ENCODE measurements around the gene KDM4C. TPM values are rescaled to one million over a fixed set of nuclear protein-coding genes. Genes with fewer than 3 reads are reported as not detected.

KDM4C gene
- total and polyA plus RNA-seq, 2 donors (not counting 1 experiment from before 2014, with no cell fraction given) = 13.0 to 39.0 TPM

- no peak overlapping the region for H3K4me2 ChIP-seq (ENCODE audit: extremely low read depth, insufficient read depth, low read length)
- DNase-seq (ENCODE audit: low read depth in 2 of 2) = peak; percentile 27 to 35
- no peaks in the 10 kb centered on the region for H3K27me3 ChIP-seq (ENCODE audit: control insufficient read depth, insufficient read depth, low read length)
Observed at GRCh38 chr9:7097785-7098752, 340.3 kb downstream of the KDM4C start.

GRCh38 chr9:7103367-7103766 is 345.6 kb downstream of the KDM4C start:
- TF ChIP-seq EZH2 (IDR thresholded peaks at IDR 0.05; ENCODE audit: low read length, missing control alignments) = no peak
- TF ChIP-seq, protein P1, sequence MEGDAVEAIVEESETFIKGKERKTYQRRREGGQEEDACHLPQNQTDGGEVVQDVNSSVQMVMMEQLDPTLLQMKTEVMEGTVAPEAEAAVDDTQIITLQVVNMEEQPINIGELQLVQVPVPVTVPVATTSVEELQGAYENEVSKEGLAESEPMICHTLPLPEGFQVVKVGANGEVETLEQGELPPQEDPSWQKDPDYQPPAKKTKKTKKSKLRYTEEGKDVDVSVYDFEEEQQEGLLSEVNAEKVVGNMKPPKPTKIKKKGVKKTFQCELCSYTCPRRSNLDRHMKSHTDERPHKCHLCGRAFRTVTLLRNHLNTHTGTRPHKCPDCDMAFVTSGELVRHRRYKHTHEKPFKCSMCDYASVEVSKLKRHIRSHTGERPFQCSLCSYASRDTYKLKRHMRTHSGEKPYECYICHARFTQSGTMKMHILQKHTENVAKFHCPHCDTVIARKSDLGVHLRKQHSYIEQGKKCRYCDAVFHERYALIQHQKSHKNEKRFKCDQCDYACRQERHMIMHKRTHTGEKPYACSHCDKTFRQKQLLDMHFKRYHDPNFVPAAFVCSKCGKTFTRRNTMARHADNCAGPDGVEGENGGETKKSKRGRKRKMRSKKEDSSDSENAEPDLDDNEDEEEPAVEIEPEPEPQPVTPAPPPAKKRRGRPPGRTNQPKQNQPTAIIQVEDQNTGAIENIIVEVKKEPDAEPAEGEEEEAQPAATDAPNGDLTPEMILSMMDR (conservative IDR thresholded peaks at IDR 0.05 in 1 of 2, IDR thresholded peaks at IDR 0.05 in 1 of 2; ENCODE audit: low read depth in 1 of 2, low read length in 2 of 2) = no peak
- H3K36me3 ChIP-seq (ENCODE audit: control insufficient read depth, insufficient read depth, low read length) = no peaks in the 10 kb centered on the region
- H3K27ac ChIP-seq (ENCODE audit: insufficient read depth, low read length) = no peak overlapping the region
- DNase-seq (ENCODE audit: low read depth in 2 of 2) = no peak
- H4K20me1 ChIP-seq (ENCODE audit: control insufficient read depth, extremely low read depth, insufficient read depth, low read length) = no peaks in the 10 kb centered on the region
- no peak overlapping the region for H3K4me3 ChIP-seq (replicated peaks in 1 of 4; ENCODE audit: control extremely low read depth in 1 of 4, insufficient read depth in 1 of 4, low read depth in 3 of 4, low read length in 4 of 4)
- H3K79me2 ChIP-seq (ENCODE audit: control insufficient read depth, insufficient read depth, low read length) = no peaks in the 10 kb centered on the region
- no peak overlapping the region for H2AFZ ChIP-seq (ENCODE audit: low read length)
- no peaks in the 10 kb centered on the region for H3K9me3 ChIP-seq (ENCODE audit: control insufficient read depth, insufficient read depth, low read depth, low read length)
- H3K4me1 ChIP-seq (ENCODE audit: control insufficient read depth, extremely low read depth, insufficient read depth, low read length) = no peaks in the 10 kb centered on the region
- no peak overlapping the region for H3K9ac ChIP-seq (ENCODE audit: insufficient read depth, low read length)
- no peaks in the 10 kb centered on the region for H3K27me3 ChIP-seq (ENCODE audit: control insufficient read depth, insufficient read depth, low read length)
- H3K4me2 ChIP-seq (ENCODE audit: extremely low read depth, insufficient read depth, low read length) = no peak overlapping the region

More at GRCh38 chr9:7097785-7098752, 340.3 kb downstream of the KDM4C start:
- no peaks in the 10 kb centered on the region for H3K4me1 ChIP-seq (ENCODE audit: control insufficient read depth, extremely low read depth, insufficient read depth, low read length)
- H3K27ac ChIP-seq (ENCODE audit: insufficient read depth, low read length) = no peak overlapping the region
- no peaks in the 10 kb centered on the region for H3K9me3 ChIP-seq (ENCODE audit: control insufficient read depth, insufficient read depth, low read depth, low read length)
- no peak overlapping the region for H3K9ac ChIP-seq (ENCODE audit: insufficient read depth, low read length)
- no peak overlapping the region for H3K4me3 ChIP-seq (replicated peaks in 1 of 4; ENCODE audit: control extremely low read depth in 1 of 4, insufficient read depth in 1 of 4, low read depth in 3 of 4, low read length in 4 of 4)
- no peaks in the 10 kb centered on the region for H3K36me3 ChIP-seq (ENCODE audit: control insufficient read depth, insufficient read depth, low read length)
- no peak overlapping the region for H2AFZ ChIP-seq (ENCODE audit: low read length)
- H4K20me1 ChIP-seq (ENCODE audit: control insufficient read depth, extremely low read depth, insufficient read depth, low read length) = no peaks in the 10 kb centered on the region
- TF ChIP-seq EZH2 (IDR thresholded peaks at IDR 0.05; ENCODE audit: low read length, missing control alignments) = no peak
- TF ChIP-seq, protein P1 (conservative IDR thresholded peaks at IDR 0.05 in 1 of 2, IDR thresholded peaks at IDR 0.05 in 1 of 2; ENCODE audit: low read depth in 1 of 2, low read length in 2 of 2) = no peak
- H3K79me2 ChIP-seq (ENCODE audit: control insufficient read depth, insufficient read depth, low read length) = no peaks in the 10 kb centered on the region

DNA sequence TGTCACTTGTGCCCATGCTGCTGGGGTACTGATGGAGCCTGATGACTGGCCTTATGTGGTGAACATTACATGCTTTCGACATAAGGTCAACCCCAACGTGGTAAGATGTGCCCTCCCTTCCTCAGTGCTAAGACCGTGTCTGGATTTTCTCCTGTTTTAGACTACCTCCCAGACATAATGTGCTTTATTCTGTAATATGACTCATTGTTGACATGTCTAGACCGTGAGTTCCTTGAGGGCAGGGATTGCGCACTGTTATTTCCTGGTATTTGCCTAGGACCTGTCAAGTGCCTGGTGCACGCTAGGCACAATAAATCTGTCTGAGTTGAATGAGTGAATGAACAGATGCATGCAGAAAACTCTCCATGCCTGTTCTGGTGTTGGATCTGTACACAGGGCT is 346.0 kb downstream of the KDM4C start:
- H3K79me2 ChIP-seq (ENCODE audit: control insufficient read depth, insufficient read depth, low read length) = no peaks in the 10 kb centered on the region
- H3K4me1 ChIP-seq (ENCODE audit: control insufficient read depth, extremely low read depth, insufficient read depth, low read length) = no peaks in the 10 kb centered on the region
- no peak overlapping the region for H3K4me2 ChIP-seq (ENCODE audit: extremely low read depth, insufficient read depth, low read length)
- no peaks in the 10 kb centered on the region for H3K9me3 ChIP-seq (ENCODE audit: control insufficient read depth, insufficient read depth, low read depth, low read length)
- no peak overlapping the region for H3K27ac ChIP-seq (ENCODE audit: insufficient read depth, low read length)
- no peak overlapping the region for H3K4me3 ChIP-seq (replicated peaks in 1 of 4; ENCODE audit: control extremely low read depth in 1 of 4, insufficient read depth in 1 of 4, low read depth in 3 of 4, low read length in 4 of 4)
- H3K36me3 ChIP-seq (ENCODE audit: control insufficient read depth, insufficient read depth, low read length) = no peaks in the 10 kb centered on the region
- H2AFZ ChIP-seq (ENCODE audit: low read length) = no peak overlapping the region
- peak; percentile 14 to 52 for DNase-seq (ENCODE audit: low read depth in 2 of 2)
- H4K20me1 ChIP-seq (ENCODE audit: control insufficient read depth, extremely low read depth, insufficient read depth, low read length) = no peaks in the 10 kb centered on the region
- TF ChIP-seq, protein P1 (conservative IDR thresholded peaks at IDR 0.05 in 1 of 2, IDR thresholded peaks at IDR 0.05 in 1 of 2; ENCODE audit: low read depth in 1 of 2, low read length in 2 of 2) = no peak
- TF ChIP-seq EZH2 (IDR thresholded peaks at IDR 0.05; ENCODE audit: low read length, missing control alignments) = no peak
- H3K9ac ChIP-seq (ENCODE audit: insufficient read depth, low read length) = no peak overlapping the region
- H3K27me3 ChIP-seq (ENCODE audit: control insufficient read depth, insufficient read depth, low read length) = no peaks in the 10 kb centered on the region
